IMR-90 (cell line): Measurements from ENCODE around the gene IP6K3. TPM values are rescaled to one million over a fixed set of nuclear protein-coding genes. Genes with fewer than 3 reads are reported as not detected.

Experiments
- ATAC-seq: fragments of 200-7000 bp; cut with Tn5 transposase; 2 replicates; pipeline ENCODE4 v1.9.1; 2020; ENCODE audit warnings: low read depth, mild to moderate bottlenecking, moderate library complexity
- BruUV-seq: library from RNA; stranded (reverse); fragments of 400-500 nt; replicated peaks from 2 replicates; lab custom pipeline; 2021; lab: Mats Ljungman, UMichigan
- CTCF ChIA-PET: fragments of 300-600 bp; formaldehyde crosslinking; extraction: SDS; loops from one replicate; lab custom pipeline; 2021; ENCODE audit warnings: antibody characterized with exemption; lab: Yijun Ruan, JAX
- POLR2A ChIA-PET: fragments of 300-600 bp; sonication (Branson Sonifier 250); formaldehyde crosslinking; loops from one replicate; lab custom pipeline; 2022; ENCODE audit warnings: antibody characterized with exemption; ENCODE audit not compliant: unreplicated experiment; lab: Charles Lee
- DNase-seq: peaks from one replicate; pipeline ENCODE4 v3.0.0; 2013
- H2AFZ ChIP-seq: replicated peaks from 2 replicates; pipeline ENCODE3; 2013; ENCODE audit warnings: low read length, mild to moderate bottlenecking; ENCODE audit not compliant: poor library complexity
- H2AK5ac ChIP-seq: 2 replicates; pipeline ENCODE4 v1.6.1; 2013; ENCODE audit warnings: low read depth, low read length, inconsistent platforms
- H2AK9ac ChIP-seq: replicated peaks from 2 replicates; pipeline ENCODE3; 2013; ENCODE audit warnings: mild to moderate bottlenecking, low read depth, low read length, moderate library complexity; ENCODE audit not compliant: poor library complexity
- H2BK120ac ChIP-seq: 2 replicates; pipeline ENCODE4 v1.6.1; 2013; ENCODE audit warnings: low read depth, low read length, inconsistent platforms
- H2BK15ac ChIP-seq: 3 replicates; pipeline ENCODE4 v1.6.1; 2013; ENCODE audit warnings: low read depth, low read length, inconsistent platforms
- H2BK20ac ChIP-seq: 2 replicates; pipeline ENCODE4 v1.6.1; 2013; ENCODE audit warnings: low read depth, mild to moderate bottlenecking, inconsistent platforms, low read length, moderate library complexity
- H2BK5ac ChIP-seq: 2 replicates; pipeline ENCODE4 v1.6.1; 2013; ENCODE audit warnings: mild to moderate bottlenecking, low read depth, low read length, inconsistent platforms; ENCODE audit not compliant: poor library complexity, severe bottlenecking
- H3K14ac ChIP-seq: replicated peaks from 2 replicates; pipeline ENCODE4 v1.6.1; 2013; ENCODE audit warnings: low read depth, low read length, inconsistent platforms
- H3K18ac ChIP-seq: 2 replicates; pipeline ENCODE4 v1.6.1; 2013; ENCODE audit warnings: low read depth, low read length, control low read depth
- H3K23ac ChIP-seq: 2 replicates; pipeline ENCODE4 v1.6.1; 2013; ENCODE audit warnings: low read depth, low read length, inconsistent platforms
- H3K27ac ChIP-seq: 2 replicates; pipeline ENCODE4 v1.5.1; 2013; ENCODE audit warnings: mild to moderate bottlenecking, control low read depth, low read length; ENCODE audit not compliant: insufficient read depth
- H3K27me3 ChIP-seq: 2 replicates; pipeline ENCODE4 v1.6.1; 2013; ENCODE audit warnings: low read length; ENCODE audit not compliant: control insufficient read depth, insufficient read depth
- H3K36me3 ChIP-seq: 2 replicates; pipeline ENCODE4 v1.6.1; 2013; ENCODE audit warnings: low read length, mixed read lengths; ENCODE audit not compliant: control insufficient read depth, insufficient read depth
- H3K4ac ChIP-seq: 2 replicates; pipeline ENCODE4 v1.6.1; 2013; ENCODE audit warnings: low read depth, low read length, inconsistent platforms
- H3K4me1 ChIP-seq: 2 replicates; pipeline ENCODE4 v1.6.1; 2013; ENCODE audit warnings: low read length, mixed read lengths; ENCODE audit not compliant: control insufficient read depth, insufficient read depth
- H3K4me2 ChIP-seq: 2 replicates; pipeline ENCODE4 v1.6.1; 2013; ENCODE audit warnings: low read depth, mild to moderate bottlenecking, control low read depth, low read length, moderate library complexity
- H3K4me3 ChIP-seq: 2 replicates; pipeline ENCODE4 v1.5.1; 2013; ENCODE audit warnings: low read depth, mild to moderate bottlenecking, control low read depth, low read length, moderate library complexity; ENCODE audit not compliant: insufficient read depth
- H3K56ac ChIP-seq: 2 replicates; pipeline ENCODE4 v1.6.1; 2013; ENCODE audit warnings: low read length, inconsistent platforms; ENCODE audit not compliant: insufficient read depth; ENCODE audit errors: extremely low read depth
- H3K79me1 ChIP-seq, 2 experiments: 2 replicates each; pipeline ENCODE4 v1.6.1; 2013; ENCODE audit warnings: low read length in 2 of 2, inconsistent platforms in 1 of 2, low read depth in 1 of 2
- H3K9ac ChIP-seq: 2 replicates; pipeline ENCODE4 v1.6.1; 2013; ENCODE audit warnings: low read depth, low read length, control low read depth
- H3K9me1 ChIP-seq: 2 replicates; pipeline ENCODE4 v1.6.1; 2013; ENCODE audit warnings: low read length, inconsistent platforms; ENCODE audit not compliant: insufficient read depth
- H3K9me3 ChIP-seq: 2 replicates; pipeline ENCODE4 v1.6.1; 2013; ENCODE audit warnings: low read length; ENCODE audit not compliant: control insufficient read depth, insufficient read depth
- H4K20me1 ChIP-seq: 2 replicates; pipeline ENCODE4 v1.6.1; 2013; ENCODE audit warnings: low read length, inconsistent platforms; ENCODE audit not compliant: insufficient read depth
- H4K5ac ChIP-seq: 2 replicates; pipeline ENCODE4 v1.6.1; 2013; ENCODE audit warnings: mild to moderate bottlenecking, low read depth, low read length, control low read depth
- H4K8ac ChIP-seq, 2 experiments: 2 replicates each; pipeline ENCODE4 v1.6.1; 2013; ENCODE audit warnings: low read depth in 2 of 2, low read length in 2 of 2, control low read depth in 1 of 2, inconsistent platforms in 1 of 2
- H4K91ac ChIP-seq: 2 replicates; pipeline ENCODE4 v1.6.1; 2013; ENCODE audit warnings: low read depth, low read length, inconsistent platforms; ENCODE audit not compliant: insufficient read depth
- CEBPB ChIP-seq: IDR thresholded peaks from 2 replicates; pipeline ENCODE4 v1.6.1; 2012; ENCODE audit warnings: low read depth, low read length, improper control_type of control experiment
- CHD1 ChIP-seq: IDR thresholded peaks from 2 replicates; pipeline ENCODE4 v1.6.1; 2012; ENCODE audit warnings: low read depth, low read length, improper control_type of control experiment
- FOS ChIP-seq: fragments of 150-350 bp; IDR thresholded peaks from 2 replicates; pipeline ENCODE4 v1.6.1; 2016; ENCODE audit warnings: low read depth, low read length
- MAFK ChIP-seq: IDR thresholded peaks from 2 replicates; pipeline ENCODE4 v1.6.1; 2012; ENCODE audit warnings: low read depth, low read length, improper control_type of control experiment
- NFE2L2 ChIP-seq: fragments of 150-350 bp; IDR thresholded peaks from 2 replicates; pipeline ENCODE4 v1.6.1; 2016; ENCODE audit warnings: low read depth, mild to moderate bottlenecking, low read length
- RAD21 ChIP-seq: IDR thresholded peaks from 2 replicates; pipeline ENCODE4 v1.6.1; 2012; ENCODE audit warnings: low read length, improper control_type of control experiment
- RCOR1 ChIP-seq: IDR thresholded peaks from 2 replicates; pipeline ENCODE4 v1.6.1; 2012; ENCODE audit warnings: mild to moderate bottlenecking, low read length, improper control_type of control experiment; ENCODE audit not compliant: insufficient replicate concordance
- RFX5 ChIP-seq: IDR thresholded peaks from 2 replicates; pipeline ENCODE4 v1.8.0; 2012; ENCODE audit warnings: low read depth, mild to moderate bottlenecking, low read length, moderate library complexity
- SMC3 ChIP-seq: fragments of 150-350 bp; IDR thresholded peaks from 2 replicates; pipeline ENCODE4 v1.6.1; 2016; ENCODE audit warnings: low read depth, mild to moderate bottlenecking, antibody characterized with exemption, low read length, moderate library complexity
- WGBS, 2 experiments: methylation state at CpG; one replicate each; pipeline versions ENCODE4 v1.1.5 to v1.1.7; 2013; ENCODE audit warnings: missing lambda C conversion rate in 2 of 2; ENCODE audit not compliant: insufficient read length in 1 of 2; ENCODE audit errors: extremely low coverage in 2 of 2; 5-methylcytosine and 5-hydroxymethylcytosine counted together
- dilution Hi-C: fragments of 300-500 bp; cut with HindIII; formaldehyde crosslinking; loops from one replicate; pipeline ENCODE4 v1.14.3; 2018; ENCODE audit warnings: low sequenced_read_pairs; ENCODE audit not compliant: unreplicated experiment
- in situ Hi-C: fragments of 300-500 bp; cut with MboI; formaldehyde crosslinking; loops from 3 replicates; pipeline ENCODE4 v1.14.3; 2019; ENCODE audit warnings: low sequenced_read_pairs, inconsistent platforms, mixed read lengths
- intact Hi-C: fragments of 100-400 bp; cut with micrococcal nuclease; formaldehyde crosslinking; loops from 2 replicates; pipeline ENCODE4 v1.10.0; 2022
- polyA plus RNA-seq, 3 experiments: library from polyadenylated mRNA; depleted of rRNA; stranded (reverse); fragments of >200 nt; gene quantifications; 2 replicates each; pipeline ENCODE4 v1.2.3, GENCODE V29; 2012; ENCODE audit warnings: low replicate concordance in 1 of 3
- total RNA-seq: library from RNA; depleted of rRNA; stranded (reverse); fragments of >200 nt; gene quantifications from 2 replicates; pipeline ENCODE4 v1.2.3, GENCODE V29; 2012

IP6K3 gene
- total and polyA plus RNA-seq, 2 of the 4 experiments (the other 2 are of a cell fraction): 0.18 to 0.51 TPM

DNA sequence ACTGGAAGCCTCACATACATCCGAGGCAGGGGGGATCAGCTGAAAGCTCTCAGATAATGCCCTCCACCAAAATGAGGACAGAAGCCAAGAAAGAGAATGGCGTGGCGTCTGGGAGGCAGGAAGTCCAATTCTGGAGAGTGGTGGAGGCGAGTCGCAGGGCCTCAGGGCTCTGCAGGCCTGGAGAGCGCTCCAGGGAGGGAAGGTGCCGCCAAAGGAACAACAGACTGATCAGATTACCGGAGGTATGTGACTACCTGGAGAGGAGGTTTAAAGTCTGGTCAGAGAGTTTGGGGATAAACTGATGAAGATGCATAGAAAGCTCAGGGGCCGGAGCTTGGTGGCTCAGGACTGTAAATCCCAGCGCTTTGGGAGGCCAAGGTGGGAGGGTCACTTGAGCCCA is 11.2 kb upstream of the IP6K3 start:
- H3K4me1 ChIP-seq: peaks cover 16% of the 10 kb centered on the region; the same call in 1 of the 2 replicates
- H3K4me2 ChIP-seq: no peak overlapping the region
- no peaks in the 10 kb centered on the region for H3K79me1 ChIP-seq
- no peaks in the 10 kb centered on the region for H3K9me1 ChIP-seq
- intact Hi-C loops: no loop called here
- CTCF ChIA-PET: interaction anchor here (1.4 kb wide), 1 partner anchor 270 kb away, joined by 3 read pairs; no protein-coding TSS in a partner anchor
- POLR2A ChIA-PET: no interaction called here
- H3K4ac ChIP-seq: no peak overlapping the region
- H2BK15ac ChIP-seq: no peak overlapping the region; the same call in 2 of the 3 replicates
- H3K36me3 ChIP-seq: no peaks in the 10 kb centered on the region
- H4K20me1 ChIP-seq: peaks cover 5% of the 10 kb centered on the region
- no peak overlapping the region for H2AFZ ChIP-seq
- DNase-seq (no peak), ATAC-seq (no peak)
- H3K9me3 ChIP-seq: no peaks in the 10 kb centered on the region
- WGBS, 2 experiments: 96% methylated on average over 4 of the region's 10 CpGs; no CpG with 5 or more reads in 1 of the 2 experiments
- H2AK5ac ChIP-seq: no peak overlapping the region
- no peak overlapping the region for H3K9ac ChIP-seq
- H3K27ac ChIP-seq: no peak overlapping the region
- H3K23ac ChIP-seq: no peak overlapping the region
- in situ Hi-C loops: no loop called here
- no peak overlapping the region for H2BK20ac ChIP-seq
- H2BK5ac ChIP-seq: no peak overlapping the region
- dilution Hi-C loops: no loop called here
- no peak overlapping the region for H3K56ac ChIP-seq
- no TSS peak for BruUV-seq
- TF ChIP-seq RFX5 (no peak), CEBPB (no peak), MAFK (no peak), RCOR1 (no peak), NFE2L2 (no peak), FOS (no peak), RAD21 (no peak), SMC3 (no peak), CHD1 (no peak)
- H4K5ac ChIP-seq: no peak overlapping the region
- H3K14ac ChIP-seq: no peak overlapping the region
- no peak overlapping the region for H4K91ac ChIP-seq
- no peak overlapping the region for H3K18ac ChIP-seq
- no peak overlapping the region for H4K8ac ChIP-seq
- H2AK9ac ChIP-seq: no peak overlapping the region
- H3K4me3 ChIP-seq: no peak overlapping the region
- H2BK120ac ChIP-seq: no peak overlapping the region
- H3K27me3 ChIP-seq: no peaks in the 10 kb centered on the region
